ENCODE results near the gene HSPB7. TPM values are rescaled to one million over a fixed set of nuclear protein-coding genes. Genes with fewer than 3 reads are reported as not detected.
"Not testable (repeated sequence)": the region's sequence is repeated elsewhere in the genome, so short reads cannot be mapped to it uniquely, and the experiment has no call there.

Gene HSPB7
- total RNA-seq, 5 donors from 2014 or later (not counting 1 experiment from before 2014, with no cell fraction given): 0.19 TPM; not detected in 4

- Histone ChIP-seq H3K36me3 (ENCODE audit: control insufficient read depth in 2 of 2, extremely low read depth in 1 of 2, insufficient read depth in 1 of 2, low read length in 1 of 2) (no peaks in the 10 kb centered on the region), H3K9me3 (no peaks in the 10 kb centered on the region), H3K4me1 (ENCODE audit: control insufficient read depth in 1 of 2, extremely low read depth in 1 of 2, insufficient read depth in 2 of 2, low read length in 2 of 2) (peaks cover 0 to 6% of the 10 kb centered on the region in 2 experiments), H3K27ac (ENCODE audit: low read length) (no peak overlapping the region), H3K27me3 (replicated peaks in 1 of 2; ENCODE audit: control insufficient read depth in 2 of 2, extremely low read depth in 1 of 2, insufficient read depth in 2 of 2, low read length in 1 of 2) (peaks cover 0 to 30% of the 10 kb centered on the region in 2 experiments), H3K4me3 (ENCODE audit: control insufficient read depth in 1 of 2, extremely low read depth in 1 of 2, low read length in 1 of 2) (no peak overlapping the region)
- Mint-ChIP-seq H3K4me1 (peaks cover 14 to 18% (median 18%) of the 10 kb centered on the region in 3 donors), H3K27ac (no peak overlapping the region), H3K36me3 (no peaks in the 10 kb centered on the region), H3K4me3 (no peak overlapping the region), H3K9me3 (no peaks in the 10 kb centered on the region), H3K27me3 (peaks cover 8 to 9% of the 10 kb centered on the region in 2 donors)
- ATAC-seq (replicated peaks in 1 of 4): no peak
- POLR2A ChIA-PET: no interaction called here
- no peak for DNase-seq
- CTCF ChIA-PET: no interaction called here
- 89% methylated on average over 11 of the region's 15 CpGs for WGBS (ENCODE audit: insufficient coverage)
Observed at GRCh38 chr1:16063226-16063829, 45.5 kb upstream of the HSPB7 start.

DNA sequence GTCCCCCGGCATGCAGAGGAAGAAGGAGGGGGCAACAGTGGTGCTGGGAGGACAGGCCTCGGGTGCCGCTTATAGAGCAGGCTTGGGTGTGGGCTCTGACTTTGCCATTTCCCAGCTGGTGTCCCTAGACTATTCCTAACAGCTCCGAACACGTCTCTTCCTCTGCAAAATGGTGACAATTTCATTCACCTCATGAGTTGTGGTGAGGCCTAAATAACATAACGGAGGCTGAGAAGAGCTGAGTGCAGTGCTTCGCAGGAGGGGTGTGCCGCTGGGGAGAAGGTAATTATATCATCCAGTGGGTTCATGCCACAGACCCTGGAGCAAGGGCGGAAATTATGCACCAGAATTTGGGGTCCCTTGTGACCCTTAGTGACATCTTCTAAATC lies 44.8 kb upstream of the HSPB7 start:
- POLR2A ChIA-PET; H3K4me3 ChIP-seq (ENCODE audit: control insufficient read depth in 1 of 2, extremely low read depth in 1 of 2, low read length in 1 of 2); H3K36me3 Mint-ChIP-seq; DNase-seq; H3K4me1 ChIP-seq (ENCODE audit: control insufficient read depth in 1 of 2, extremely low read depth in 1 of 2, insufficient read depth in 2 of 2, low read length in 2 of 2); H3K27me3 Mint-ChIP-seq; CTCF ChIA-PET; H3K36me3 ChIP-seq (ENCODE audit: control insufficient read depth in 2 of 2, extremely low read depth in 1 of 2, insufficient read depth in 1 of 2, low read length in 1 of 2); H3K27ac ChIP-seq (ENCODE audit: low read length); ATAC-seq (replicated peaks in 1 of 4); H3K27ac Mint-ChIP-seq; H3K9me3 ChIP-seq; H3K9me3 Mint-ChIP-seq; H3K4me3 Mint-ChIP-seq: not testable (repeated sequence)
- H3K4me1 Mint-ChIP-seq: peaks cover 14 to 18% (median 18%) of the 10 kb centered on the region in 3 donors
- WGBS (ENCODE audit: insufficient coverage): 92% methylated on average over 1 of the region's 9 CpGs
- peaks cover 0 to 26% of the 10 kb centered on the region in 2 experiments for H3K27me3 ChIP-seq (replicated peaks in 1 of 2; ENCODE audit: control insufficient read depth in 2 of 2, extremely low read depth in 1 of 2, insufficient read depth in 2 of 2, low read length in 1 of 2)

DNA sequence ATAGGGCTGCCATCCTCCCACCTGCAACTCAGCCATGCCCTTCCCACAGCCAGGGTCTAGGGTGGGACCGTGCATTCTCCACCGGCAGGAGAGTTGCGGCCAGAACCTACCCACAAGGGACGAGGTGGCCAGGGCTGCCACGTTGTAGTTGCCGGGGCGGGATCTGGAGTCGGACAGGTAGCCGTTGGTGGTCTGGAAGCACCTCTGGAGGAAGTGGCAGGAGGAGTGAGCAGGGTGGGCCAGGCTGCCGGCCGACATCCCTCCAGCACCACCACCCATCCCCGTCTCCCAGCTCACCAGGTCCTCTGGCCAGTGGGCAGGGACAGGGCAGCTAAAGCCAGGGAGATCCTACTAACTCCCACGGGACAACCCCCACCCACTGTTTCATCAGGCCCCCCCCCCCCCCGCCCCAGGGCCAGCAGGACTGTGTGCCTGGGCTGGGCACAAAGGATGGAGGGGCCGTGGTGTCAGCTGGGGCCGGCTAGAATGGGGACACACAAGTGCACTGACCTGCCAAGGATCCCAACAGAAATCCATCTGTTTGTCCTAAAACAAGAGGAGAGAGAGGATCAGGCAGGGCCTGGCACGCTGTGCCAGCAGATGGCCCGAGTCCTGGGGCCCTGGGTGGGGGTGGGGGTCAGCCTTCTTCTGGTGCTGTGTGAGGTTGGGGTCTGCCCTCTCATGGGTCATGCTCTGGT lies 44.3 kb upstream of the HSPB7 start:
- H3K9me3 Mint-ChIP-seq; H3K27ac Mint-ChIP-seq; H3K4me3 Mint-ChIP-seq; ATAC-seq (replicated peaks in 1 of 4); H3K27ac ChIP-seq (ENCODE audit: low read length); H3K27me3 Mint-ChIP-seq; H3K9me3 ChIP-seq; CTCF ChIA-PET; H3K36me3 Mint-ChIP-seq; H3K36me3 ChIP-seq (ENCODE audit: control insufficient read depth in 2 of 2, extremely low read depth in 1 of 2, insufficient read depth in 1 of 2, low read length in 1 of 2); H3K4me3 ChIP-seq (ENCODE audit: control insufficient read depth in 1 of 2, extremely low read depth in 1 of 2, low read length in 1 of 2); H3K4me1 ChIP-seq (ENCODE audit: control insufficient read depth in 1 of 2, extremely low read depth in 1 of 2, insufficient read depth in 2 of 2, low read length in 2 of 2); POLR2A ChIA-PET; DNase-seq: not testable (repeated sequence)
- WGBS (ENCODE audit: insufficient coverage): 60% methylated on average over 2 of the region's 18 CpGs
- H3K4me1 Mint-ChIP-seq: peaks cover 14 to 18% (median 18%) of the 10 kb centered on the region in 3 donors
- peaks cover 0 to 31% of the 10 kb centered on the region in 2 experiments for H3K27me3 ChIP-seq (replicated peaks in 1 of 2; ENCODE audit: control insufficient read depth in 2 of 2, extremely low read depth in 1 of 2, insufficient read depth in 2 of 2, low read length in 1 of 2)

DNA sequence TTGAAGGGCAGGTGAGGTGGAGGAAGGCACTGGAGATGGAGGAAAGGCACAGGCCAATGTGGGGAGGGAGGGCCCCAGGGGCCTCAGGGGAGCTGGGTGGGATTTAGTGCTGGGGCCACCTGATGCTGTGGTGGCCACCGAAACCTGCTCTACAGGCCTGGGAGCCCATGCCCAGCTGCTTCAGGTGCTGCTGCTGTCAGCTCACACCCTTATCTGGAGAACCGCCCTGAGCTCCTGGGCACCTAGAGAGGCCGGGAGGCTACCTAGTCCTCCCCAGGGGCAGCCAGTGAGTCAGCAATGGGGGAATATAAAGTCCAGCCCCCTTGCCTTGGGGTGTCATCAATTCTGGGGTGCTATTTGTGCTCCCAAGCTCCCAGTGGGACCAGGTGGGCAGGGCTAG lies 43.4 kb upstream of the HSPB7 start:
- ATAC-seq (replicated peaks in 1 of 4) (no peak), DNase-seq (no peak)
- Histone ChIP-seq H3K27ac (ENCODE audit: low read length) (no peak overlapping the region), H3K9me3 (no peaks in the 10 kb centered on the region), H3K27me3 (replicated peaks in 1 of 2; ENCODE audit: control insufficient read depth in 2 of 2, extremely low read depth in 1 of 2, insufficient read depth in 2 of 2, low read length in 1 of 2) (peaks cover 0 to 29% of the 10 kb centered on the region in 2 experiments), H3K4me1 (ENCODE audit: control insufficient read depth in 1 of 2, extremely low read depth in 1 of 2, insufficient read depth in 2 of 2, low read length in 2 of 2) (peaks cover 0 to 8% of the 10 kb centered on the region in 2 experiments), H3K36me3 (ENCODE audit: control insufficient read depth in 2 of 2, extremely low read depth in 1 of 2, insufficient read depth in 1 of 2, low read length in 1 of 2) (no peaks in the 10 kb centered on the region), H3K4me3 (ENCODE audit: control insufficient read depth in 1 of 2, extremely low read depth in 1 of 2, low read length in 1 of 2) (no peak overlapping the region)
- Mint-ChIP-seq H3K27ac (no peak overlapping the region), H3K4me3 (no peak overlapping the region), H3K36me3 (no peaks in the 10 kb centered on the region), H3K27me3 (peaks cover 9 to 10% of the 10 kb centered on the region in 2 donors), H3K9me3 (no peaks in the 10 kb centered on the region), H3K4me1 (peaks cover 14 to 18% (median 18%) of the 10 kb centered on the region in 3 donors)
- CTCF ChIA-PET: interaction anchor here in 1 of 2 donors (0.6 kb wide), 1 partner anchor 126 kb away, joined by 5 read pairs; no protein-coding TSS in a partner anchor
- POLR2A ChIA-PET: interaction anchor here in 1 of 2 donors (0.5 kb wide), 1 partner anchor 123 kb away, joined by 7 read pairs; no protein-coding TSS in a partner anchor
- 84% methylated on average over 3 of the region's 3 CpGs for WGBS (ENCODE audit: insufficient coverage)

DNA sequence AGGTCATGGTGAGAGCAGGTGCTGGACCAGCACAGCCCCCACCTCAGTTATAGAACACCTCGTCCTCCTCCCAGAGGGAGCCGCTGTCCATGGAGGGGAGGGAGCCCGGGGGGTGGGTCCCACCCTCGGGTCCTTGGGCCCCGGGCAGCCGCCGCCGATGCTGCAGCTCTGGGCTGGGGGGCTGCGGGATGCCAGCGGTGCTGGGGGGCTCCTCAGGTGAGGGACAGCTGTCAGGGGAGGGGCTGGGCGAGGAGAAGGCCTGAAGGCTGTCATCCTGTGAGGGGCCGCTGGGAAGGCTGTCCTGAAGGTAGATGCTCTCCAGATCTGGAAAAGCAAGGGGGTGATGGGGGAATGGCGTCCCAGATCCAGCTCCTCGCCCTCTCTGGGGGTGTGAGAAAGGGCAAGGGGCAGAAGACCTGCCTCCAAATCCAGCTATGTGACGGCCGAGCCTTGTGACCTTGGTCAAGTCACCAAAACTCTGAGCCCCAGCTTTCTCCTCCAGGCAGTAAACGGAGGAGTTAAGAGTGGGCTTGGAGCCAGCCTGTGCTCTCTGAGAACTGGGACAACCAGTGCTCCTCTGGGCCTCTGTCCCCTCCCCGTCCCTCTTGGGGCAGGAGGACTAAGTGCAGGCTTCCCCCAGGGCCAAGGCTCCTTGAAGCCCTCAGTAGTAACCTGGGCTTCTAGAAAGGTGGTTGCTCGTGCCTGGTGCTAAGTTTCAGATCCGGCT lies 40.7 kb upstream of the HSPB7 start:
- H3K36me3 ChIP-seq (ENCODE audit: control insufficient read depth in 2 of 2, extremely low read depth in 1 of 2, insufficient read depth in 1 of 2, low read length in 1 of 2); DNase-seq; H3K4me1 ChIP-seq (ENCODE audit: control insufficient read depth in 1 of 2, extremely low read depth in 1 of 2, insufficient read depth in 2 of 2, low read length in 2 of 2); ATAC-seq (replicated peaks in 1 of 4); H3K4me1 Mint-ChIP-seq; H3K4me3 Mint-ChIP-seq; H3K27ac Mint-ChIP-seq; H3K27me3 Mint-ChIP-seq; H3K27ac ChIP-seq (ENCODE audit: low read length); H3K27me3 ChIP-seq (replicated peaks in 1 of 2; ENCODE audit: control insufficient read depth in 2 of 2, extremely low read depth in 1 of 2, insufficient read depth in 2 of 2, low read length in 1 of 2); H3K4me3 ChIP-seq (ENCODE audit: control insufficient read depth in 1 of 2, extremely low read depth in 1 of 2, low read length in 1 of 2); H3K9me3 Mint-ChIP-seq; CTCF ChIA-PET; H3K9me3 ChIP-seq; H3K36me3 Mint-ChIP-seq: not testable (repeated sequence)
- POLR2A ChIA-PET: interaction anchor here in 1 of 2 donors (0.5 kb wide), 1 partner anchor 131 kb away, joined by 3 read pairs; no protein-coding TSS in a partner anchor
- WGBS (ENCODE audit: insufficient coverage): no CpG with 5 or more reads among the region's 20 CpGs

- DNase-seq; H3K36me3 ChIP-seq (ENCODE audit: control insufficient read depth in 2 of 2, extremely low read depth in 1 of 2, insufficient read depth in 1 of 2, low read length in 1 of 2); H3K4me3 Mint-ChIP-seq; H3K9me3 Mint-ChIP-seq; ATAC-seq (replicated peaks in 1 of 4); H3K4me1 Mint-ChIP-seq; H3K4me1 ChIP-seq (ENCODE audit: control insufficient read depth in 1 of 2, extremely low read depth in 1 of 2, insufficient read depth in 2 of 2, low read length in 2 of 2); H3K27ac Mint-ChIP-seq; CTCF ChIA-PET; H3K4me3 ChIP-seq (ENCODE audit: control insufficient read depth in 1 of 2, extremely low read depth in 1 of 2, low read length in 1 of 2); POLR2A ChIA-PET; H3K27ac ChIP-seq (ENCODE audit: low read length); H3K36me3 Mint-ChIP-seq; H3K9me3 ChIP-seq; H3K27me3 Mint-ChIP-seq; H3K27me3 ChIP-seq (replicated peaks in 1 of 2; ENCODE audit: control insufficient read depth in 2 of 2, extremely low read depth in 1 of 2, insufficient read depth in 2 of 2, low read length in 1 of 2): not testable (repeated sequence)
- WGBS (ENCODE audit: insufficient coverage): 83% methylated on average over 3 of the region's 7 CpGs
Observed at GRCh38 chr1:16057314-16057915, 39.6 kb upstream of the HSPB7 start.
